Esophagus squamous epithelium (tissue), 5 donors: Measurements from ENCODE around the gene GCNT2. TPM values are rescaled to one million over a fixed set of nuclear protein-coding genes. Genes with fewer than 3 reads are reported as not detected.

Experiments
- DNase-seq: peaks from one replicate; lab custom pipeline; 2025; lab: John Stamatoyannopoulos, UW
- H3K27ac ChIP-seq, 4 donors: fragments of 200-600 bp; sonication (generic); one replicate each; pipeline ENCODE4 v1.5.1; 2016 to 2019; ENCODE audit warnings: mild to moderate bottlenecking in 1 of 4
- H3K27me3 ChIP-seq, 4 donors: fragments of 200-600 bp; sonication (generic); 1 replicate in 3 of 4; 2 replicates in 1 of 4; pipeline versions ENCODE4 v1.5.1 to v1.6.0; 2017 to 2021; ENCODE audit warnings: antibody characterized with exemption in 1 of 4
- H3K36me3 ChIP-seq, 3 donors: fragments of 200-600 bp; sonication (generic); one replicate each; pipeline ENCODE4 v1.5.1; 2016 to 2019
- H3K4me1 ChIP-seq, 3 donors: fragments of 200-600 bp; sonication (generic); one replicate each; pipeline ENCODE4 v1.5.1; 2017 to 2019
- H3K4me3 ChIP-seq, 4 donors: fragments of 200-600 bp; sonication (generic); 1 replicate in 3 of 4; 2 replicates in 1 of 4; pipeline ENCODE4 v1.5.1; 2016 to 2019; ENCODE audit warnings: mild to moderate bottlenecking in 2 of 4, moderate library complexity in 1 of 4
- H3K9me3 ChIP-seq, 3 donors: fragments of 200-600 bp; sonication (generic); one replicate each; pipeline ENCODE4 v1.5.1; 2016 to 2019
- POLR2A ChIP-seq, 4 donors: fragments of 450-650 bp; IDR thresholded peaks; one replicate each; pipeline ENCODE4 v1.6.1; 2017; ENCODE audit warnings: antibody characterized with exemption in 4 of 4, mild to moderate bottlenecking in 4 of 4, moderate library complexity in 3 of 4
- WGBS, 2 donors: methylation state at CpG; one replicate each; pipeline ENCODE4 v1.1.5; 2018; 5-methylcytosine and 5-hydroxymethylcytosine counted together
- intact Hi-C: fragments of 100-400 bp; cut with DNase I; formaldehyde crosslinking; loops from one replicate; pipeline ENCODE4 v1.15.0; 2022
- total RNA-seq, 4 donors: library from RNA; depleted of rRNA; stranded (reverse); fragments of >200 nt; gene quantifications; one replicate each; pipeline ENCODE4 v1.1.0, GENCODE V29; 2016
- TF ChIP-seq, protein P1 (sequence below), 6 experiments: fragments of 450-650 bp in 4 of 6; fragments of 200-600 bp in 2 of 6; sonication (generic) in 2 of 6; IDR thresholded peaks; one replicate each; pipeline ENCODE4 v1.5.1; 2016 to 2019; ENCODE audit warnings: antibody characterized with exemption in 6 of 6, mild to moderate bottlenecking in 4 of 6, moderate library complexity in 4 of 6
- donor health status: DM: yes; HTN: yes; CAD: no.

GCNT2 gene
- total RNA-seq, 4 donors from 2014 or later = 6.9 to 17.2 (median 8.9) TPM

GRCh38 chr6:10553871-10554270 is 32.7 kb downstream of the GCNT2 start:
- H3K27me3 ChIP-seq = no peaks in the 10 kb centered on the region
- peak overlapping the region in 3 of 4 donors; percentile 60 to 81 (median 77) for H3K27ac ChIP-seq
- H3K9me3 ChIP-seq = no peaks in the 10 kb centered on the region
- TF ChIP-seq, protein P1, sequence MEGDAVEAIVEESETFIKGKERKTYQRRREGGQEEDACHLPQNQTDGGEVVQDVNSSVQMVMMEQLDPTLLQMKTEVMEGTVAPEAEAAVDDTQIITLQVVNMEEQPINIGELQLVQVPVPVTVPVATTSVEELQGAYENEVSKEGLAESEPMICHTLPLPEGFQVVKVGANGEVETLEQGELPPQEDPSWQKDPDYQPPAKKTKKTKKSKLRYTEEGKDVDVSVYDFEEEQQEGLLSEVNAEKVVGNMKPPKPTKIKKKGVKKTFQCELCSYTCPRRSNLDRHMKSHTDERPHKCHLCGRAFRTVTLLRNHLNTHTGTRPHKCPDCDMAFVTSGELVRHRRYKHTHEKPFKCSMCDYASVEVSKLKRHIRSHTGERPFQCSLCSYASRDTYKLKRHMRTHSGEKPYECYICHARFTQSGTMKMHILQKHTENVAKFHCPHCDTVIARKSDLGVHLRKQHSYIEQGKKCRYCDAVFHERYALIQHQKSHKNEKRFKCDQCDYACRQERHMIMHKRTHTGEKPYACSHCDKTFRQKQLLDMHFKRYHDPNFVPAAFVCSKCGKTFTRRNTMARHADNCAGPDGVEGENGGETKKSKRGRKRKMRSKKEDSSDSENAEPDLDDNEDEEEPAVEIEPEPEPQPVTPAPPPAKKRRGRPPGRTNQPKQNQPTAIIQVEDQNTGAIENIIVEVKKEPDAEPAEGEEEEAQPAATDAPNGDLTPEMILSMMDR (IDR thresholded peaks at IDR 0.05) = no peak
- no peak for TF ChIP-seq POLR2A (IDR thresholded peaks at IDR 0.05)
- DNase-seq = no peak
- intact Hi-C loops = no loop called here
- H3K36me3 ChIP-seq = no peaks in the 10 kb centered on the region
- WGBS, 2 donors = 53 to 67% methylated on average over 1 of the region's 1 CpG
- H3K4me3 ChIP-seq = no peak overlapping the region
- H3K4me1 ChIP-seq = peaks cover 0 to 54% (median 17%) of the 10 kb centered on the region in 3 donors

- TF ChIP-seq, protein P1 (IDR thresholded peaks at IDR 0.05) = no peak
- TF ChIP-seq POLR2A (IDR thresholded peaks at IDR 0.05) = no peak
- Histone ChIP-seq H3K27me3 (no peaks in the 10 kb centered on the region), H3K27ac (peak overlapping the region in 3 of 4 donors; percentile 69 to 81 (median 77)), H3K4me3 (no peak overlapping the region), H3K4me1 (peaks cover 0 to 62% (median 22%) of the 10 kb centered on the region in 3 donors), H3K36me3 (no peaks in the 10 kb centered on the region), H3K9me3 (no peaks in the 10 kb centered on the region)
- no peak for DNase-seq
- intact Hi-C loops = no loop called here
- 59 to 73% methylated on average over 7 of the region's 7 CpGs for WGBS, 2 donors
Measured at GRCh38 chr6:10554826-10555225, 33.7 kb downstream of the GCNT2 start.

- intact Hi-C loops = no loop called here
- WGBS, 2 donors = 14 to 23% methylated on average over 20 to 22 of the region's 22 CpGs
- peak overlapping the region; percentile 46 to 81 (median 73) for H3K27ac ChIP-seq
- no peaks in the 10 kb centered on the region for H3K36me3 ChIP-seq
- TF ChIP-seq POLR2A (IDR thresholded peaks at IDR 0.05) = no peak
- TF ChIP-seq, protein P1 (IDR thresholded peaks at IDR 0.05) = no peak
- no peak for DNase-seq
- no peaks in the 10 kb centered on the region for H3K27me3 ChIP-seq
- no peaks in the 10 kb centered on the region for H3K9me3 ChIP-seq
- peak overlapping the region; percentile 3 to 65 (median 42) for H3K4me3 ChIP-seq
- H3K4me1 ChIP-seq = peaks cover 0 to 68% (median 22%) of the 10 kb centered on the region in 3 donors
Measured at GRCh38 chr6:10555625-10556309, 34.6 kb downstream of the GCNT2 start.

DNA sequence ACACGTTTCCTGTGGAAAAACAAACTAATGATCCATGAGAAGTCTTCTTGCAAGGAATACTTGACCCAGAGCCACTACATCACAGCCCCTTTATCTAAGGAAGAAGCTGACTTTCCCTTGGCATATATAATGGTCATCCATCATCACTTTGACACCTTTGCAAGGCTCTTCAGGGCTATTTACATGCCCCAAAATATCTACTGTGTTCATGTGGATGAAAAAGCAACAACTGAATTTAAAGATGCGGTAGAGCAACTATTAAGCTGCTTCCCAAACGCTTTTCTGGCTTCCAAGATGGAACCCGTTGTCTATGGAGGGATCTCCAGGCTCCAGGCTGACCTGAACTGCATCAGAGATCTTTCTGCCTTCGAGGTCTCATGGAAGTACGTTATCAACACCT is 35.4 kb downstream of the GCNT2 start:
- H3K4me3 ChIP-seq = peak overlapping the region in 3 of 4 donors; percentile 39 to 65 (median 45)
- WGBS, 2 donors = 59 to 63% methylated on average over 6 of the region's 6 CpGs
- TF ChIP-seq POLR2A (IDR thresholded peaks at IDR 0.05) = no peak
- TF ChIP-seq, protein P1 (IDR thresholded peaks at IDR 0.05) = no peak

GRCh38 chr6:10556992-10557391 is 35.8 kb downstream of the GCNT2 start:
- H3K4me1 ChIP-seq = peaks cover 1 to 70% (median 22%) of the 10 kb centered on the region in 3 donors
- no peaks in the 10 kb centered on the region for H3K27me3 ChIP-seq
- H3K36me3 ChIP-seq = no peaks in the 10 kb centered on the region
- no peak for TF ChIP-seq POLR2A (IDR thresholded peaks at IDR 0.05)
- TF ChIP-seq, protein P1 (IDR thresholded peaks at IDR 0.05) = no peak
- WGBS, 2 donors = 90 to 94% methylated on average over 5 to 6 of the region's 6 CpGs
- peak overlapping the region in 1 of 4 donors; percentile 65 for H3K4me3 ChIP-seq
- intact Hi-C loops = no loop called here
- DNase-seq = no peak
- no peaks in the 10 kb centered on the region for H3K9me3 ChIP-seq
- H3K27ac ChIP-seq = peak overlapping the region in 2 of 4 donors; percentile 69 to 77

More for the DNA sequence above, 35.4 kb downstream of the GCNT2 start:
- DNase-seq = no peak
- H3K36me3 ChIP-seq = no peaks in the 10 kb centered on the region
- H3K4me1 ChIP-seq = peaks cover 0 to 68% (median 22%) of the 10 kb centered on the region in 3 donors
- peak overlapping the region in 3 of 4 donors; percentile 69 to 81 (median 77) for H3K27ac ChIP-seq
- H3K27me3 ChIP-seq = no peaks in the 10 kb centered on the region
- H3K9me3 ChIP-seq = no peaks in the 10 kb centered on the region
- intact Hi-C loops = no loop called here
